ENCODE data around the gene OOSP2.

DNA sequence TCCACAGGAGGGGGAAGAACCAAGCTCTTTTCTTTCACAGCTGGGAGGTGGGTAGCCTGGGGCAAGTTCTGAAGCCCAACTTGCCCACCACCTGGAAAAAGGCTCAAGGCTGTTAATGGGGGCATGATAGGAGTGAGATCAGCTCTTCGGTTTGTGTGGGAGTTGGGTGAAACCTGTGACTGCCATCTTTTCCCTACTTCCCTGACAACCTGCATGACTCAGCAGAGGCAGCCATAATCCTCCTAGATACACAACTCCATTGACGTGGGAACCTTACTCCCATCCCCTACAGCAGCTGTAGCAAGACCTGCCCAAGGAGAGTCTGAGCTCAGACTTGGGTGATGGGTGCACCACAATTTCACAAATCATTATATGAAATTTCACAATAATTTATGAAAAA lies 36.5 kb upstream of the OOSP2 start:
- TF ChIP-seq EZH2 (IDR thresholded peaks at IDR 0.05; ENCODE audit: borderline replicate concordance, low read length), result no peak
- TF ChIP-seq CTCF (IDR thresholded peaks at IDR 0.05; ENCODE audit: low read length), result no peak

Data from OCI-LY1 (cell line).